NK-92 treated with Interleukin-12 subunit alpha and Interleukin-12 subunit beta, amount 100 ng/mL, for 24 hours (cell line): ENCODE results near the gene HBA1.
"Not testable (repeated sequence)": the region's sequence is repeated elsewhere in the genome, so short reads cannot be mapped to it uniquely, and the experiment has no call there.

Experiments used
- DNase-seq: peaks from one replicate; lab custom pipeline; 2025; lab: John Stamatoyannopoulos, UW

Gene HBA1

DNA sequence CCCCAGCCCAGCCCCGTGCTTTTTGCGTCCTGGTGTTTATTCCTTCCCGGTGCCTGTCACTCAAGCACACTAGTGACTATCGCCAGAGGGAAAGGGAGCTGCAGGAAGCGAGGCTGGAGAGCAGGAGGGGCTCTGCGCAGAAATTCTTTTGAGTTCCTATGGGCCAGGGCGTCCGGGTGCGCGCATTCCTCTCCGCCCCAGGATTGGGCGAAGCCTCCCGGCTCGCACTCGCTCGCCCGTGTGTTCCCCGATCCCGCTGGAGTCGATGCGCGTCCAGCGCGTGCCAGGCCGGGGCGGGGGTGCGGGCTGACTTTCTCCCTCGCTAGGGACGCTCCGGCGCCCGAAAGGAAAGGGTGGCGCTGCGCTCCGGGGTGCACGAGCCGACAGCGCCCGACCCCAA is 474 bp upstream of the HBA1 start:
- DNase-seq, result not testable (repeated sequence)

DNA sequence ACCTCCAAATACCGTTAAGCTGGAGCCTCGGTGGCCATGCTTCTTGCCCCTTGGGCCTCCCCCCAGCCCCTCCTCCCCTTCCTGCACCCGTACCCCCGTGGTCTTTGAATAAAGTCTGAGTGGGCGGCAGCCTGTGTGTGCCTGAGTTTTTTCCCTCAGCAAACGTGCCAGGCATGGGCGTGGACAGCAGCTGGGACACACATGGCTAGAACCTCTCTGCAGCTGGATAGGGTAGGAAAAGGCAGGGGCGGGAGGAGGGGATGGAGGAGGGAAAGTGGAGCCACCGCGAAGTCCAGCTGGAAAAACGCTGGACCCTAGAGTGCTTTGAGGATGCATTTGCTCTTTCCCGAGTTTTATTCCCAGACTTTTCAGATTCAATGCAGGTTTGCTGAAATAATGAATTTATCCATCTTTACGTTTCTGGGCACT is 928 bp downstream of the HBA1 start:
- no peak for DNase-seq

DNA sequence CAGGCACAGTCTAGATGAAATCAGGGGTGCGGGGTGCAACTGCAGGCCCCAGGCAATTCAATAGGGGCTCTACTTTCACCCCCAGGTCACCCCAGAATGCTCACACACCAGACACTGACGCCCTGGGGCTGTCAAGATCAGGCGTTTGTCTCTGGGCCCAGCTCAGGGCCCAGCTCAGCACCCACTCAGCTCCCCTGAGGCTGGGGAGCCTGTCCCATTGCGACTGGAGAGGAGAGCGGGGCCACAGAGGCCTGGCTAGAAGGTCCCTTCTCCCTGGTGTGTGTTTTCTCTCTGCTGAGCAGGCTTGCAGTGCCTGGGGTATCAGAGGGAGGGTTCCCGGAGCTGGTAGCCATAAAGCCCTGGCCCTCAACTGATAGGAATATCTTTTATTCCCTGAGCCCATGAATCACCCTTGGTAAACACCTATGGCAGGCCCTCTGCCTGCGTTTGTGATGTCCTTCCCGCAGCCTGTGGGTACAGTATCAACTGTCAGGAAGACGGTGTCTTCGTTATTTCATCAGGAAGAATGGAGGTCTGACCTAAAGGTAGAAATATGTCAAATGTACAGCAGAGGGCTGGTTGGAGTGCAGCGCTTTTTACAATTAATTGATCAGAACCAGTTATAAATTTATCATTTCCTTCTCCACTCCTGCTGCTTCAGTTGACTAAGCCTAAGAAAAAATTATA is 1.6 kb downstream of the HBA1 start:
- no peak for DNase-seq

DNA sequence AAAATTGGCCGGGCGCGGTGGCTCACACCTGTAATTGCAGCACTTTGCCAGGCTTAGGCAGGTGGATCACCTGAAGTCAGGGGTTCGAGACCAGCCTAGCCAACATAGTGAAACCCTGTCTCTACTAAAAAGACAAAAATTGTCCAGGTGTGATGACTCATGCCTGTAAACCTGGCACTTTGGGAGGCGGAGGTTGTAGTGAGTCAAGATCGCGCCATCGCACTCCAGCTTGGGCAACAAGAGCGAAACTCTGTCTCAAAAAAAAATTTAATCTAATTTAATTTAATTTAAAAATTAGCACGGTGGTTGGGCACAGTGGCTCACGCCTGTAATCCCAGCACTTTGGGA is 2.2 kb downstream of the HBA1 start:
- DNase-seq, result no peak

DNA sequence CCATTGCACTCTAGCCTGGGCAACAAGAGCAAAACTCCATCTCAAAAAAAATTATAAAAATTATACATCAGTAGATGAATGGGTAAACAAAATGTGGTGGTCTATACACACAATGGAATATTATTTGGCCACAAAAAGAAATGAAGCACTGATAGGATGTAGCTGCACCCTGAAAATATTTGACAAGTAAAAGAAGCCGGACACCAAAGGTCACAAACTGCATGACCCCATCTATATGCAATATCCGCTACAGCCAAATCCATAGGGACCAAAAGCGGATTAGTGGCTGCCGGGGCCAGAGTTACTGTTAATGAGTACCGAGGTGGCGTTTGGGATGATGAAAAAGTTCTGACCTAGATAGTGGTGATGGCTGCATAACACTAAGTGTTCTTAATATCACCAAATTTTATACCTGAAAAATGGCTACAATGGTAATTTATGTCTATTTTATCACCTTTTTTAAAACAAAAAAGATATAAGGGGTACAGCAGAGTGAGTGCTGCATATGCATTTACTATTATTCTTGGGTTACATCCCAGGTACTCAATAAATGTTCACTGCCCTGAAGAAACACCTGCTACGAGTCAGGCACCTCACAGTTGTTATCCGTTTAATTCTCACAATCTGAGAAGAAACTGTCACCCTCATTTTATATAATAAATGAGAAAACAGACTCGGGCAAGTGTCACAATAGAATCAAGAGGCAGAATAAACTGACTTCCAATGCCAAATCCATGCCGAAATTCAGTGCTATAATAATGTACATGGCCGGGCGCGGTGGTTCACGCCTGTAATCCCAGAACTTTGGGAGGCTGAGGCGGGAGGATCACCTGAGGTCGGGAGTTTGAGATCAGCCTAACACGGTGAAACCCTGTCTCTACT is 3.0 kb downstream of the HBA1 start:
- no peak for DNase-seq

DNA sequence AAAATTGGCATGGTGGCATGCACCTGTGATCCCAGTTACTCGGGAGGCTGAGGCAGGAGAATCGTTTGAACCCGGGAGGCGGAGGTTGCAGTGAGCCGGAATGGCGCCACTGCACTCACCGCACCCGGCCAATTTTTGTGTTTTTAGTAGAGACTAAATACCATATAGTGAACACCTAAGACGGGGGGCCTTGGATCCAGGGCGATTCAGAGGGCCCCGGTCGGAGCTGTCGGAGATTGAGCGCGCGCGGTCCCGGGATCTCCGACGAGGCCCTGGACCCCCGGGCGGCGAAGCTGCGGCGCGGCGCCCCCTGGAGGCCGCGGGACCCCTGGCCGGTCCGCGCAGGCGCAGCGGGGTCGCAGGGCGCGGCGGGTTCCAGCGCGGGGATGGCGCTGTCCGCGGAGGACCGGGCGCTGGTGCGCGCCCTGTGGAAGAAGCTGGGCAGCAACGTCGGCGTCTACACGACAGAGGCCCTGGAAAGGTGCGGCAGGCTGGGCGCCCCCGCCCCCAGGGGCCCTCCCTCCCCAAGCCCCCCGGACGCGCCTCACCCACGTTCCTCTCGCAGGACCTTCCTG is 3.7 kb downstream of the HBA1 start, which contains the start of gene HBQ1:
HBQ1 (plus strand) TSS at position 359 of the 575 bp plus-strand sequence; CDS start at position 387, 28 bp downstream.
- DNase-seq, result no peak

DNA sequence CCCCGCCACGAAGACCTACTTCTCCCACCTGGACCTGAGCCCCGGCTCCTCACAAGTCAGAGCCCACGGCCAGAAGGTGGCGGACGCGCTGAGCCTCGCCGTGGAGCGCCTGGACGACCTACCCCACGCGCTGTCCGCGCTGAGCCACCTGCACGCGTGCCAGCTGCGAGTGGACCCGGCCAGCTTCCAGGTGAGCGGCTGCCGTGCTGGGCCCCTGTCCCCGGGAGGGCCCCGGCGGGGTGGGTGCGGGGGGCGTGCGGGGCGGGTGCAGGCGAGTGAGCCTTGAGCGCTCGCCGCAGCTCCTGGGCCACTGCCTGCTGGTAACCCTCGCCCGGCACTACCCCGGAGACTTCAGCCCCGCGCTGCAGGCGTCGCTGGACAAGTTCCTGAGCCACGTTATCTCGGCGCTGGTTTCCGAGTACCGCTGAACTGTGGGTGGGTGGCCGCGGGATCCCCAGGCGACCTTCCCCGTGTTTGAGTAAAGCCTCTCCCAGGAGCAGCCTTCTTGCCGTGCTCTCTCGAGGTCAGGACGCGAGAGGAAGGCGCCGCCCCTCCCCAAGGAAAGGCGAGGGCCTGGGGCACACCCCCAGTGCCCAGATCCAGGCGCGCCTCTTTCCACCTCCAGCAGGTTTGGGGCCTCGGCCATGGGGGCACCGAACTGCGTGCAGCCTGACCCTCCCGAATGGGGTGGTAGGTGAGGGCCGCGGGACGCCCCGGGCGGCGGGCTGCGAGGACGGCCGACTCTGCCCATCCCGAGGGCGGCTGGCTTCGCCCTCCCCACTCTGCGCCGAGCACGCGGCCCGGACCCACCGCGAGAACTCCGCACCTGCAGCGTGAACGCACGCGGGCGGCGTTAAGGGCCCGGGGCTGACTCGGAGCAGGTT is 4.4 kb downstream of the HBA1 start:
- DNase-seq, result no peak

DNA sequence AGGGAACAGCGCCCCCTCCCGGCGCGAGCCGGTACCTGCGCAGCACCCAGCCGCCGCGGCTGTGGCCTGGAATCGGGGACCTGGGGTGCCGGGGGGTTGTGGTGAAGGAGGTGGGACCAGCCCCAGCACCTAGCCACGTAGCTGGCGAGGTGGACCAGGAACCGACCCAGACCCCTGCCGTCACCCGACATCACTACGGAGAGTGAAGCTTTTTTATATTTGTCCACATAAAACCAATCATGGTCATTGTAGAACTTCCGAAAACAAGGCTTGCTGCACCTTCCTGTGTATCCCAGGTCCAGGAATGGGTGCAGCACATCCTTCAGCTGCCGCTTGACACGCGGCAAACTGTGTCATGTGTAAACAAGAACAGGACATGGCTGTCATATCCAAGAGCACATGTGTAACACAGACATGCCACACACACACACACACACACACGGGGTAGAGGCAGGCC is 5.1 kb downstream of the HBA1 start:
- DNase-seq, result no peak

DNA sequence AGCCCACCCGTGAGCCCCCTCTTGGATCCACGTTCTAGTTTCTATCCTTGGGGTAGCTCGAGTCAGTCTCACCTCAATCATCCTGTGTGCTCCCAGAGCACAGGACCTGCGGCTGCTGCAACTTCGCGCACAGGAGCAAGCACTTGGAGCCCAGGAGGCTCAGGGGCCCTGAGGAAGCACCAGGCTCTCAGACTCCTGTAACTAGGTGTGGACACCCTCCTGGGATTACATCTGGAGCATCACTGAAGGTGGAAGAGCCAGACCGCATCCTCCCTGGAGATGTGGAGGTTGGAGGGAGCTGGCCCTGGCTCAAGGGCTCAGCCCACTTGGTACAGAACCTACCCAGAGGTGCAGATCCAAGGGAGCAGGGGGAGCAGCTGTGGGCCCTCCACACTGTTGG is 6.5 kb downstream of the HBA1 start:
- no peak for DNase-seq

DNA sequence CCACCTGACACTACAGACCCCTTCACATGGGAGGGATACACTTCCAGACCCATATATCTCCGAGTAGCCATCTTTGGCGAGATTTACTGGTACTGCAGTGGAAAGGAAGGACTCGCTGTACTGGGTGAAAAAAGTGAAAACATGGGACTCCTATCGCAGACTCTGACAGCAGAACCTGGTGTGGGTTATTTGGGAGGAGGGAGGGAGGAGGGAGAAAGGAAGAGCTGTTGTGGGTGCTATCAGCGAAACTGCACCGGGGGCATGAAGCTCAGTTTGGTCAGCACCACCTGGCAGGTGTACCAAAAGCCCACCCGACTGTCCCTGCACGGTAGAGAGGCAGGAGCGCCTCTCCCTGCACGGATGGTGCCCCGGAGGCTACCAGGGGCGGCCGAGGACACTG is 8.7 kb downstream of the HBA1 start:
- DNase-seq, result no peak

DNA sequence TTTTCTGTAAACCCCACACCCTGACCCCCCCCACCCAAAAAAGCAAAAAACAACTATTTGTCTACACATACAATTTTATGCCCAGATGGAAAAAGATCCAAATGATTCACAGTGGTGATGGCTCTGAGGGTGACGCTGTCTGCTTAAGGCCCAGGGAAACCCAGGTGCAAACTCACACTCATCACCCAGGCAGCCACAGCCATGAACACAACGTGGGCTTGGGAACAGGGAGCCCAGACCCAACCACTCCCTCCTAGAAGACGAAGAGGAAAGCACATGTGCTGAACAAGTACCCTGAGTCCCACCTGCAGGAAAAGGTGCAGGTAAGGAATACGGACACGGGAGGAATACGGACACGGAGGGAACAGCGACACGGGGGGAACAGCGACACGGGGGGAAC is 9.2 kb downstream of the HBA1 start:
- no peak for DNase-seq

DNA sequence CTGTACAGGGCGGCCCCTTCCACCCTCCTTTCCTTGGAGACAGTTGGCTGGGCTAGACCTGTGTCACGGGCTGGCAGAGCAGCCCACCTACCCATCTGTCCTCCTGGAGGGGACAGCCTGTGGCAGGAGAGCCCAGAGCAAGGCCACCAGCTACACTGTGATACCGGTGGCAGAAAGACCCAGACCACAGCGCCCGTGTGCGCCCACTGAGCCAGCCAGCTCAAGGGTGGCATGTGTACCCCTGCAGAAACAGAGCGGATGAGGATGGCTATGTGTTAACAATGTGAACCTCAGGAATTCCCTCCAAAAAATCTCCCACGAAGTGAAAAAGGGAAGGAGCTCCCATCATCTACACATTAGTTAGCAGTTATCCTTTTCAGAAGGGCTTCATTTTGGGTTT is 10.8 kb downstream of the HBA1 start:
- no peak for DNase-seq

DNA sequence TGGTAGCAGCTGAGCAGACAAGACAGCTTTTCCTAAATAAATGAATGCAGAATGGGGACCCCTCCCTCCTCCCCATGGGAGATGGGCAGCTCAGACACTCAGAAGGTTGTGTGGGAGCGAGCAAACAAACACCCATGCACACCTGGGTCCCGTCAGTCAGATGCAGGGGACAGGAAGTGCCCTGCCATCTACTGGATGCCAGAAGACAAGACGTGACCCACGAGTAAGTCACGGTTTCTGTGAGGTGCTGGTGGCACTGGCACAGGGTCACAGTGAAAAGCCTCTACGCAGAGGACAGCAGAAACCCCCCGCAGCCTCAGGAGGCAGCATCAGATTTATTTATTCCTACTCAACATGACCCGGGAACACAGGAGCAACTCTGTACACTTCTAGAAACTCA is 12.2 kb downstream of the HBA1 start:
- DNase-seq, result no peak

DNA sequence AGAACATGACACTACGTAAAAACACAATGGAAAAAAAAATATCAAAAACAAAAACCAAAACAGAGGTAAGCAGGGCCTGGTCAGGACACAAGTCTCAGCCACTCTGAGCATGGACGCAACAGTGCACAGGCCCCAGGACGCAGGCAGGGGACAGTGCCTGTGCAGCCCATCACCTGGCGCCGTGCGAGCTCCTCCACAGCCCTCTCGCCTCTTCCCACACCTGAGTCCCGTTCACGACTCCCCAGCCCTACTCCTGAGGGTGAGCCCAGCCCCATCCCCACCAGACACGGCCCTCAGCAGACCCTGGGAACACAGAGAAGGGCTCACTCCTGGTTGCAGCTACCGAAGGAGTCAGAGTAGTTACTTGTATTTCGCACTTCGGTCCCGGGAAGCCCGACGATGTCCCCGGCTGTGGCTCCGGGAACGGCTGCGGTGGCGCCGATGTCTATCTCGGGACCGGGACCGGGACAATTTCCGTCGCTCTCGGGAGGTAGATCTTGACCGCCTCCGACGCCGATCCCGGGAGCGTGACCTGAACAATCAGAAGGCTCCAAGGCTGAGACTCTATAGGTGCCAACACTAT is 13.2 kb downstream of the HBA1 start:
- no peak for DNase-seq

DNA sequence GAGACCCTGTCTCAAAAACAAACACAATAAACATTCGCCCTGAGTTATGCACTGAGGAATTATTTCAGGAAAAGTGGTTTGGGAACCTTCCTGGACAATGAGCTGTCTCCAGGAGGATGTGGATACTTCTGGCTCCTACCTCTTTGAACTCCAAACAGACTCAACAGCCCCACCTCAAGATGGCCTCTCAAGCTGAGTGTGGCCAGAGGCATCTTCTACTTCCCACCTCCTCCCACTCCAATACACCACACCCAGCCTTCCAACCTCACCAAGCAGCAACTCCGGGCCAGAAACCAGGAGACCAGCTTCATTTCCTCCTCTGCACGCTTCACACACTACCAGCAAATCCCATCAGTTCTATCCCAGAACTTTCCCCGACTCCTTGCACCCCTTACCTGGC is 15.4 kb downstream of the HBA1 start:
- DNase-seq, result no peak

DNA sequence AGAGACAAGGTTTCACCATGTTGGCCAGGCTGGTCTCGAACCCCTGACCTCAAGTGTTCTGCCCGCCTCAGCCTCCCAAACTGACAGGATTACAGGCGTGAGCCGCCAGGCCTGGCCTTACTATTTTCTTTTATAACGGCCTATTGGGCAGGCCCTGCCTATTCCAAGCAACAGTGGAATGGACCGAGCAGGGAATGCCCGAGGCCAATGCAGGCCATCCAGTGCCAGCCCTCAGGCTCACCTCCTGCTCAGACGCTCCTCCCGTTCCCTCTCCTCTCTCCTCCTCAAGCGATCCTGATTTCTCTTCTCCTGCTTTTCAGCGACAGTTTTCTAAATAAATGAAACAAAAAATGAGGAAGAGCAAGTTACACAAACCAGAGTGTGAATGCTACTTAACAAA is 16.2 kb downstream of the HBA1 start:
- no peak for DNase-seq

DNA sequence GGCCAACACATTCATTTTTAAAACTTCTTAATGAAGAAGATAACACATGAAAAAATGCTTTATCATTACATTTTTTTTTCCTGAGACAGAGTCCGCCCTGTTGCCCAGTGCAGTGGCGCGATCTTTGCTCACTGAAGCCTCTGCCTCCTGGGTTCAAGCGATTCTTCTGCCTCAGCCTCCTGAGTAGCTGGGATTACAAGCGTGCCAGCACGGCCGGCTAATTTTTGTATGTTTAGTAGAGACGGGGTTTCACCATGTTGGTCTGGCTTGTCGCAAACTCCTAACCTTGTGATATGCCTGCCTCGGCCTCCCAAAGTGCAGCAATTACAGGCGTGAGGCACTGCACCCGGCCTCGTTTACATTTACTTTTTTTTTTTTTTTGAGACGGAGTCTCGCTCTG is 17.0 kb downstream of the HBA1 start:
- no peak for DNase-seq

DNA sequence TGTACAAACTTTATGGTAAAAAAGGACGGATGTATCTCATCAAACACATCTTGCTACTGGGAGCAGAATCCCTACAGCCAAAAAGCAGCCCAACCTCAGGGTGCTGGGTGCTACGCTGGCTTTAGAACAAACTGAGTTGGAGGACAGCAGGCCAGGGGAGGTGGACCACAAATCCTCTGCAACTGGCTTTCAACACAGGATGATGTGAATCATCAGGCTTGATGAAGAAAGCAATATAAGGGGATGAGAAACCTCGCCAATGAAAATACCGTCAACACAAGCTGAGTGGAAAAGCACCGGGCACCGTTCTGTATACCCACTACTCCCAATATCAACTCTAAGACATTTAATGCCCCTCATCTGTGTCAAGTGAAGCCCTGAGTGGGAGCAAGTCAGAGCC is 18.0 kb downstream of the HBA1 start:
- no peak for DNase-seq

DNA sequence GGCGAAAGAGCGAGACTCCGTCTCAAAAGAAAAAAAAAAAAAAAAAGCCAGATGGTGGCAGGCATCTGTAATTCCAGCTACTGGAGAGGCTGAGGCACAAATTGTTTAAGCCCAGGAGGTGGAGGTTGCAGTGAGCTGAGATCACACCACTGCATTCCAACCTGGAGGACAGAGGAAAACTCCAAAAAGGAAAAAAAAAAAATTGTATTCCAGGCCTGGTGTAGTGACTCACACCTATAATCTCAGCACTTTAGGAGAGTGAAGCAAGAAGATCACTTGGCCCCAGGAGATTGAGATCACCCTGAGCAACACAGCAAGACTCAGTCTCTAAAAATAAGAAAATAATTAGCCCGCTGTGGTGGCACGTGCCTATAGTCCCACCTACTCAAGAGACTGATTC is 23.9 kb downstream of the HBA1 start:
- no peak for DNase-seq

DNA sequence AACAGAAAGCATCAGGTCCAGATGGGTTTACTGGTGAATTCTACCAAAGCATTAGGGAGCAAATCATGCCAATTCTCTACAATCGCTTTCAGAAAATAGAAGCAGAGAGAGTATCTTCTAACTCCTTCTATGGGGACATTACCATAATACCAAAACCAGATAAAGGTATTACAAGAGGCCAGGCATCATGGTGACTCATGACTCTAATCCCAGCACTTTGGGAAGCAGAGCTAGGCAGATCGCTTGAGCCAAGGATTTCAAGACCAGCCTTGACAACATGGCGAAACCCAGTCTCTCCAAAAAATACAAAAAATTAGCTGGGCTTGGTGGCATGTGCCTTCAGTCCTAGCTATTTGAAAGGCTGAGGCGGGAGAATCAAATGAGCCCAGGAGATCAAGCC is 26.8 kb downstream of the HBA1 start:
- DNase-seq, result no peak

DNA sequence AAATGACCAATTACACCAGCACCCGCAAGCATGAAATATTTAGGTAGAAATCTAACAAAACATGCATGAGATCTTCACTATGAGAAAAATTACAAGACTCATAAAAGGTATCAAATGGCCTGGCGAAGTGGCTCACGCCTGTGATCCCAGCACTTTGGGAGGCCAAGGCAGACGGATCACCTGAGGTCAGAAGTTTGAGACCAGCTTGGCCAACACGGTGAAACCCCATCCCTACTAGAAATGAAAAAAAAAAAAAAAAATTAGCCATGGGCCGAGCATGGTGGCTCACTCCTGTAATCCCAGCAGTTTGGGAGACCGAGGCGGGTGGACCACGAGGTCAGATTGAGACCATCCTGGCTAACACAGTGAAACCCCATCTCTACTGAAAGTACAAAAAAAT is 27.6 kb downstream of the HBA1 start:
- DNase-seq, result not testable (repeated sequence)

DNA sequence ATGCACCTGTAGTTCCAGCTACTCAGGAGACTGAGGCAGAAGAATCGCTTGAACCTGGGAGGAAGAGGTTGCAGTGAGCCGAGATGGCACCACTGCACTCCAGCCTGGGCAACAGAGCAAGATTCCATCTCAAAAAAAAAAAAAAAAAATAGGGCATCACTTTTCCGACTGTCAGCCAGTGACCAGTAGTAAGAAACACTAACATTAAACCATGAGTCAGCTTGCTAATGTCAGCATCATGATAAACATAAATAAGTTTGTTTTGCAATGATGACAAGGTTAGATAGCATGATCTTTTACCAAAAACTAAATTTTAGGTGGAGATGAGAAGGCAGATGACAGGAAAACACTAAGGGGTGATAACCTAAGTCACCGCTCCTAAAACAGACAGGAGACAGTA is 32.9 kb downstream of the HBA1 start:
- DNase-seq, result not testable (repeated sequence)
